ENCODE measurements around the gene MED14. TPM values are rescaled to one million over a fixed set of nuclear protein-coding genes. Genes with fewer than 3 reads are reported as not detected.

The MED14 gene
- total RNA-seq, 1 experiment from 2014 or later, result 54.4 TPM

DNA sequence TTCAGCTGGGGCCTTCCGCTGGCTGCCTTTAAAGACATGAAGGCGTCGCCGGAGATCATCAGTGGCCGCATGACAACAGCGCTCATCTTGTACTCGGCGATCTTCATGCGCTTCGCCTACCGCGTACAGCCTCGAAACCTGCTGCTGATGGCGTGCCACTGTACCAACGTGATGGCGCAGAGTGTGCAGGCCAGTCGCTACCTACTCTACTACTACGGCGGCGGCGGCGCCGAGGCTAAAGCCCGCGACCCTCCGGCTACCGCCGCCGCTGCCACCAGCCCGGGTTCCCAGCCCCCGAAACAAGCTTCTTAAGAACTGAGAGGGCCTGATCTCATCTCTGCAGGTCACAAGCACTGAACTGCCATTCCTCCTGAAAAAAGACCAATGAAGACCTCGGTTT, 111.7 kb downstream of the MED14 start:
- DNase-seq, result peak; percentile 42
- Histone ChIP-seq H3K4me3 (ENCODE audit: insufficient read depth, low read depth, low read length) (no peak overlapping the region), H3K27me3 (ENCODE audit: control insufficient read depth, insufficient read depth, low read length) (no peaks in the 10 kb centered on the region), H3K36me3 (replicated peaks; ENCODE audit: control insufficient read depth, insufficient read depth, low read length) (no peaks in the 10 kb centered on the region; the same call in 1 of the 2 replicates)

- Histone ChIP-seq H3K36me3 (replicated peaks; ENCODE audit: control insufficient read depth, insufficient read depth, low read length) (no peaks in the 10 kb centered on the region; the same call in 1 of the 2 replicates), H3K4me3 (ENCODE audit: insufficient read depth, low read depth, low read length) (no peak within 1 kb of the TSS), H3K27me3 (ENCODE audit: control insufficient read depth, insufficient read depth, low read length) (no peaks in the 10 kb centered on the region)
- DNase-seq, result no peak
Observed at GRCh38 chrX:40623139-40623536, 112.2 kb downstream of the MED14 start, which contains the start of gene MPC1L. MPC1L (plus strand) TSS chrX:40623428; CDS start chrX:40623566, 138 bp downstream.

DNA sequence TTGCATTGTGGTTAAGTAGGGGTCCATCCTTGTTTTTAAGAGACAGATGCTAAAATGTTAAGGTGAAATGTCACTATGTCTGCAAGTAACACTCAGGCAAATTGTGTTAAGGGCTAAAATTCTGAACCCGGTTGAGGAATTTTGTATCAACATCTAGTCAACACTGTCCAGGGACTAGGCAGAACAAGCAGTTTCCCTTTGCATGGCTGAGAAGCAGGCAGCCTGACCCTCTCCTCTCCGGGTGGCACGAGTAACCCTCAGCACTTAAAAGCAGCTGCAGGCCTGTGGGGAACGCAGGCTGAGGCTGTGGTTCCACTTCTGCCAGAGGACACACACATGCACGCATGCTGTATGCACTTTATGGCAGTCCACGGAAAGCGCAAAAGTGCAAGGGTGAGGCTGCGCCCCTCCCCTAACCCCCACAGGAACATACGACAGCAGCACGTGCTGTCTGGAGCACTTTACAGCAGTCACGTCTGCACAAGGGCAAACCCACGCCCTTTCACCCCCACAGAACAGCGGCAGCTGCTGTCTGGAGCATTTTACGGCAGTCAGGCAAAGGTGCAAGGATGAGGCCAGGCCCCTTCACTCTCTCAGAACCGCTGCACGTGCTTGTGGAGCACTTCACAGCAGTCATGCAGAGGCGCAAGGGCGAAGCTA, 112.7 kb downstream of the MED14 start:
- H3K27me3 ChIP-seq (ENCODE audit: control insufficient read depth, insufficient read depth, low read length), result no peaks in the 10 kb centered on the region
- DNase-seq, result peak; percentile 5
- H3K36me3 ChIP-seq (replicated peaks; ENCODE audit: control insufficient read depth, insufficient read depth, low read length), result no peaks in the 10 kb centered on the region
- H3K4me3 ChIP-seq (ENCODE audit: insufficient read depth, low read depth, low read length), result no peak overlapping the region

DNA sequence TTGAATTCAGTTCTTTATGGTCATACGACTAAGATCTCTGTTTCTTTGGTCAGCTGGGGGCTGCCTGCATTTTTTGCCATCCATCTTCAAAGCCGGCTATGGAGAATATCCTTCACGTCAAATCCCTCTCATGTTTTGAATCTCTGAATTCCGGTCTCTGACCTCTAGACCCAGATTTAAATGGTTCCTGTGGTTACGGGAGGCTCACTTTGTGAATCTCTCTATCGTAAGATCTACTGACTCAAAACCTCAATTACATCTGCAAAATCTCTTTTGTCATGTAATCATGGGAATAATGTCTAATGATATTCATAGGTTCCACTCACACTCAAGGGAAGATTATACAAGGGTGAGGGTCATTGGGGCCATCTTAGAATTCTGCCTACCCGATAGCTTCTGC, 117.8 kb downstream of the MED14 start:
- H3K27me3 ChIP-seq (ENCODE audit: control insufficient read depth, insufficient read depth, low read length), result no peaks in the 10 kb centered on the region
- no peak for DNase-seq
- H3K4me3 ChIP-seq (ENCODE audit: insufficient read depth, low read depth, low read length), result no peak overlapping the region
- no peaks in the 10 kb centered on the region for H3K36me3 ChIP-seq (replicated peaks; ENCODE audit: control insufficient read depth, insufficient read depth, low read length)

- Histone ChIP-seq H3K4me3 (ENCODE audit: insufficient read depth, low read depth, low read length) (no peak overlapping the region), H3K27me3 (ENCODE audit: control insufficient read depth, insufficient read depth, low read length) (no peaks in the 10 kb centered on the region), H3K36me3 (replicated peaks; ENCODE audit: control insufficient read depth, insufficient read depth, low read length) (no peaks in the 10 kb centered on the region)
- DNase-seq, result no peak
Observed at GRCh38 chrX:40615976-40616375, 119.4 kb downstream of the MED14 start.

GRCh38 chrX:40612511-40612910, 122.8 kb downstream of the MED14 start:
- no peaks in the 10 kb centered on the region for H3K36me3 ChIP-seq (replicated peaks; ENCODE audit: control insufficient read depth, insufficient read depth, low read length)

DNA sequence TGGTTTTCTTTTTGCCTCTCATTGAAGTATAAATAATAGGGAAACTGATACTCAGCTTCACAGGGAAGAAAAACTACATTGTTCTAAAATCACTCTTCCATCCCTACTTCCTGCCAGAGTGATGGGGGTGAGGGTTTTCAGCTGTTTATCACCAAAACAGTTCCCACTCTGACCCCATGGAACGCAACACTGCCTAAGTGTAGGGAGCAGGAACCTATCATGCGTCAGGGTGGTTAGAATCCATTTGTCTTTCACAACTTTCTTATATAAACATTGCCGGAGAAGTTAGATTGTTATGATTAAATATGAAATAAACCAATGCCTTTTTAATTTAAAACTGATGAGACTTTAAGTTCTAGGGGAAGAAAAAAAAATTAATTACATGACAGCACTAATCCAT, 128.0 kb downstream of the MED14 start:
- Histone ChIP-seq H3K4me3 (ENCODE audit: insufficient read depth, low read depth, low read length) (no peak overlapping the region), H3K27me3 (ENCODE audit: control insufficient read depth, insufficient read depth, low read length) (no peaks in the 10 kb centered on the region), H3K36me3 (replicated peaks; ENCODE audit: control insufficient read depth, insufficient read depth, low read length) (peaks cover 1% of the 10 kb centered on the region)
- no peak for DNase-seq

More at GRCh38 chrX:40612511-40612910, 122.8 kb downstream of the MED14 start:
- Histone ChIP-seq H3K27me3 (ENCODE audit: control insufficient read depth, insufficient read depth, low read length) (no peaks in the 10 kb centered on the region), H3K4me3 (ENCODE audit: insufficient read depth, low read depth, low read length) (no peak overlapping the region)
- no peak for DNase-seq

GRCh38 chrX:40603446-40603845, 131.9 kb downstream of the MED14 start:
- Histone ChIP-seq H3K36me3 (replicated peaks; ENCODE audit: control insufficient read depth, insufficient read depth, low read length) (peaks cover 6% of the 10 kb centered on the region), H3K4me3 (ENCODE audit: insufficient read depth, low read depth, low read length) (no peak overlapping the region), H3K27me3 (ENCODE audit: control insufficient read depth, insufficient read depth, low read length) (no peaks in the 10 kb centered on the region)
- DNase-seq, result no peak

Other genes starting within 250 kb of the MED14 start
- gene ATP6AP2, start 154.6 kb downstream of the MED14 start, total RNA-seq (2014; rRNA removed; shearing (Covaris generic)), result 112 and 113 TPM in 2 replicates
- gene MPC1L, start 112.1 kb downstream of the MED14 start, total RNA-seq (2014; rRNA removed; shearing (Covaris generic)), result not detected in 2 replicates
- gene CXorf38, start 88.0 kb downstream of the MED14 start, total RNA-seq (2014; rRNA removed; shearing (Covaris generic)), result 11.7 and 19.9 TPM in 2 replicates